GM19099 (cell line): ENCODE measurements around the gene KEL.

Experiments
- POLR2A ChIP-seq: IDR thresholded peaks from 3 replicates; pipeline ENCODE4 v1.6.1; 2011; ENCODE audit warnings: low read depth; ENCODE audit not compliant: insufficient read length; ENCODE audit errors: extremely low read depth

The KEL gene

GRCh38 chr7:142940966-142941535, 21.1 kb downstream of the KEL start:
- no peak for TF ChIP-seq POLR2A

- TF ChIP-seq POLR2A, result no peak
Observed at GRCh38 chr7:142939226-142939910, 22.8 kb downstream of the KEL start, which contains the start of gene LLCFC1. LLCFC1 (plus strand) TSS chr7:142939484; CDS start chr7:142939622, 138 bp downstream.

GRCh38 chr7:142938611-142939010, 23.6 kb downstream of the KEL start:
- no peak for TF ChIP-seq POLR2A

- no peak for TF ChIP-seq POLR2A
Observed at GRCh38 chr7:142935941-142936565, 26.1 kb downstream of the KEL start.

GRCh38 chr7:142934056-142934455, 28.1 kb downstream of the KEL start:
- TF ChIP-seq POLR2A, result no peak

- no peak for TF ChIP-seq POLR2A
Observed at GRCh38 chr7:142933624-142934023, 28.5 kb downstream of the KEL start, which contains the start of gene TRPV5. TRPV5 (minus strand) TSS chr7:142933746; CDS start chr7:142933459, 287 bp downstream.

GRCh38 chr7:142933092-142933475, 29.1 kb downstream of the KEL start:
- no peak for TF ChIP-seq POLR2A

GRCh38 chr7:142932386-142933091, 29.6 kb downstream of the KEL start:
- TF ChIP-seq POLR2A, result no peak

GRCh38 chr7:142930126-142930730, 31.9 kb downstream of the KEL start:
- no peak for TF ChIP-seq POLR2A

GRCh38 chr7:142927949-142928348, 34.2 kb downstream of the KEL start:
- no peak for TF ChIP-seq POLR2A

GRCh38 chr7:142927085-142927745, 34.9 kb downstream of the KEL start:
- TF ChIP-seq POLR2A, result no peak

GRCh38 chr7:142925413-142925812, 36.8 kb downstream of the KEL start:
- no peak for TF ChIP-seq POLR2A

- no peak for TF ChIP-seq POLR2A
Observed at GRCh38 chr7:142923391-142923790, 38.8 kb downstream of the KEL start.

GRCh38 chr7:142919656-142920055, 42.5 kb downstream of the KEL start:
- TF ChIP-seq POLR2A, result no peak
